ENCODE measurements around the gene MKKS. TPM values are rescaled to one million over a fixed set of nuclear protein-coding genes. Genes with fewer than 3 reads are reported as not detected.
"Not testable (repeated sequence)": the region's sequence is repeated elsewhere in the genome, so short reads cannot be mapped to it uniquely, and the experiment has no call there.

Gene MKKS
- polyA plus RNA-seq, 1 of the 3 experiments (the other 2 are of a cell fraction), result 10.1 TPM

DNA sequence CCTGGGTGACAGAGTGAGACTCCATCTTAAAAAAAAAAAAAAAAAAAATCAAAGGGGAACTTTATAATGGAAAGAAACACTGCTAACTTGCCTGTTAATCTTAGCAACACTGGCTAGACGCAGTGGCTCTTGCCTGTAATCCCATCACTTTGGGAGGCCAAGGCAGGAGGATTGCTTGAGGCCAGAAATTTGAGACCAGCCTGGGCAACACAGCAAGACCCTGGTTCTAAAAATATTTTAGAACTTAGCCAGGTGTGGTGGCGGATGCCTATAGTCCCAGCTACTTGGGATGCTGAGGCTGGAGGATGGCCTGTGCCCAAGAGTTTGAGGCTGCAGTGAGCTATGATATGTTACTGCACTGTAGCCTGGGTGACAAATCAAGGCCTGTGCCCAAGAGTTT, 16.8 kb downstream of the MKKS start:
- CTCF ChIA-PET, result interaction anchor here (1.2 to 2.0 kb wide), 2 partner anchors 10 kb away, joined by 6 to 7 read pairs; no protein-coding TSS in a partner anchor
- peaks cover 33 to 50% of the 10 kb centered on the region in 2 experiments for H3K36me3 ChIP-seq (replicated peaks in 1 of 2; ENCODE audit: control insufficient read depth in 1 of 2, insufficient read depth in 2 of 2, low read length in 1 of 2)
- 96% methylated on average over 1 of the region's 2 CpGs for WGBS (ENCODE audit: low lambda C conversion rate)
- H3K4me3 ChIP-seq (ENCODE audit: low read depth in 2 of 2, low read length in 1 of 2); H3F3A ChIP-seq (replicated peaks; ENCODE audit: insufficient read depth); H2AFZ ChIP-seq (ENCODE audit: low read depth); H3K9ac ChIP-seq; H3K4me2 ChIP-seq; H3K27me3 ChIP-seq (ENCODE audit: insufficient read depth); DNase-seq; H3K9me2 ChIP-seq; H3K9me3 ChIP-seq; POLR2A ChIA-PET; H4K20me1 ChIP-seq (ENCODE audit: insufficient read depth); H3K27ac ChIP-seq (ENCODE audit: low read depth in 2 of 2, low read length in 1 of 2): not testable (repeated sequence)
- peaks cover 18% of the 10 kb centered on the region for H3K79me2 ChIP-seq (ENCODE audit: insufficient read depth)
- H3K4me1 ChIP-seq (ENCODE audit: control insufficient read depth in 1 of 2, insufficient read depth in 2 of 2, low read depth in 1 of 2, low read length in 1 of 2), result peaks cover 0 to 24% of the 10 kb centered on the region in 2 experiments; a peak in 2 of 4 replicates

DNA sequence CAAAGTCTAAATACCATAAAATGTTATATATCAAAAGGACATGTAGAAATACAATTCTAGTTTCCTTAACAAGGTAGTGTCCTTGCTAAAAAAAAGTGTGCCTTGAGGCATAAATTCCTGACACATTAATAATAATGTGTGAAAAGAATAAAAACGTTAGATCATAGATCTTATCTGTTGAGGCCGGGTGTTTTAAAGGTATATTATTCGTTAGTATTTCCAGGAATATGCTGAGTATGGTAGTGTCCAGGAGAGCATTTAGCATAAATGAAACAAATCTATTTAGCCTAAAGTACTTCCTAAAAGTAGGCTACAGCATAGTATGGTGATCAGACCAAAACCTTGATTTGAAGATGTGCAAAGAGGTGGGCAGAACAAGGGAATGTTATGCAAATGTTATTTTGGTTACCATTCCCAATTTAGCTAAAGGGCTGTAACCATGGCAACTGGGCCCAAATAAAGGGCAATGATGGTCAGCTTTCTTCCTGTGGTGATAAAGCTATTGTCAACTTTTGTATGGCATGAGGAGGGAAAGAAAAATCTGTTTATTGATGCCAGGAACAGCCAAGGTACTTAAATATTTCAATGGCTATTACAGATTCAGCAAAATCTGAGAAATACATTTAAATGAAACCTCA, 18.9 kb downstream of the MKKS start:
- peaks cover 0 to 19% of the 10 kb centered on the region in 2 experiments; a peak in 2 of 4 replicates for H3K4me1 ChIP-seq (ENCODE audit: control insufficient read depth in 1 of 2, insufficient read depth in 2 of 2, low read depth in 1 of 2, low read length in 1 of 2)
- peaks cover 13% of the 10 kb centered on the region; the same call in 1 of the 2 replicates for H3K79me2 ChIP-seq (ENCODE audit: insufficient read depth)
- ChIA-PET POLR2A (no interaction called here), CTCF (interaction anchor here (1.1 to 9.4 kb wide), 2 partner anchors 11 to 437 kb away, joined by 4 to 65 read pairs; no protein-coding TSS in a partner anchor)
- 0 out of 4 replicates have a peak overlapping the region, but pooled peaks of 1 of the 2 experiments have one; percentile 11 for H3K27ac ChIP-seq (ENCODE audit: low read depth in 2 of 2, low read length in 1 of 2)
- no peak overlapping the region for H3K4me2 ChIP-seq
- H3K9me3 ChIP-seq, result no peaks in the 10 kb centered on the region
- no peaks in the 10 kb centered on the region for H3K27me3 ChIP-seq (ENCODE audit: insufficient read depth)
- no peak overlapping the region for H2AFZ ChIP-seq (ENCODE audit: low read depth)
- no peaks in the 10 kb centered on the region for H3K9me2 ChIP-seq
- DNase-seq, result no peak
- no peaks in the 10 kb centered on the region for H4K20me1 ChIP-seq (ENCODE audit: insufficient read depth)
- no peak overlapping the region for H3K9ac ChIP-seq
- TF ChIP-seq, protein P1, sequence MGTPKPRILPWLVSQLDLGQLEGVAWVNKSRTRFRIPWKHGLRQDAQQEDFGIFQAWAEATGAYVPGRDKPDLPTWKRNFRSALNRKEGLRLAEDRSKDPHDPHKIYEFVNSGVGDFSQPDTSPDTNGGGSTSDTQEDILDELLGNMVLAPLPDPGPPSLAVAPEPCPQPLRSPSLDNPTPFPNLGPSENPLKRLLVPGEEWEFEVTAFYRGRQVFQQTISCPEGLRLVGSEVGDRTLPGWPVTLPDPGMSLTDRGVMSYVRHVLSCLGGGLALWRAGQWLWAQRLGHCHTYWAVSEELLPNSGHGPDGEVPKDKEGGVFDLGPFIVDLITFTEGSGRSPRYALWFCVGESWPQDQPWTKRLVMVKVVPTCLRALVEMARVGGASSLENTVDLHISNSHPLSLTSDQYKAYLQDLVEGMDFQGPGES (IDR thresholded peaks at IDR 0.05; ENCODE audit: low read depth, low read length), result no peak
- H3K4me3 ChIP-seq (ENCODE audit: low read depth in 2 of 2, low read length in 1 of 2), result no peak overlapping the region
- H3K36me3 ChIP-seq (replicated peaks in 1 of 2; ENCODE audit: control insufficient read depth in 1 of 2, insufficient read depth in 2 of 2, low read length in 1 of 2), result peaks cover 34 to 50% of the 10 kb centered on the region in 2 experiments
- peaks cover 8% of the 10 kb centered on the region for H3F3A ChIP-seq (replicated peaks; ENCODE audit: insufficient read depth)
- WGBS (ENCODE audit: low lambda C conversion rate), result 26% methylated on average over 3 of the region's 3 CpGs

DNA sequence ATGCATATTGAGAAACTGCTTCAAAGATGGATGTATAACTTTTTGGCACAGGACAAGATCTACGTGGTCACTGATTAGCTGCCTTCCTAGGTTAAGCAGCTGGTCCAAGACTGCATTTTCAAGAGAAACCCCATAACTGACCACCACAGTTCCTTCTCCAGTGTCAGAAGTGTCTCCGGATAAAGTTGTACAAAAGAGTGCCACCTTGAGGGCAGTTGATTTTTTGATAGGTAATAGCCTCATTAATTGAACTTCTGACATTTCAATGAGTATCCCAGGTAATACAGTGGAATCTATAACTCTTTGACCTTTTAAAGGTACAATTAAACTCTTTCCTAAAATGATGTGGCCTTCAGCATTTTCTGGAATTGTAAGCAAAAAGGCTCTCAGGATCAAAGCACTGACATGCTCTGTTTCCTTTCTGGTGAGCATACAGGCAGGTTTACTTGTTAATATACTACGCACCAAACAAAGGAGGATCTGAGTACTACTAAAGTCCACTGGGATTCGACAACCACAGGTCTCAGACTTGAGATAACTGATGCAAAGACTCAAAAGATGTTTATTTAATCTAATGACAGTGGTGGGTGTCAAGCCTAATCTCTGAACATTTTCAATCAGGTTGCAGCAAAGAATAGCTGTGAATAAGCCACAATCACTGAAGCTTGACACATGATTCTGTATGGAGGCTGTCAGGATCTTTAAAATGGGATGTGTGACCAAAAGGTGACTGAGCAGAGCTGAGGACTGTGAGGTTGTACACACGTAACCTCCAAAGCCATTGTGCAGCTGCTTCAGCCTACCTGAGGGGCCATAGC, 21.2 kb downstream of the MKKS start:
- Histone ChIP-seq H3F3A (replicated peaks; ENCODE audit: insufficient read depth) (no peaks in the 10 kb centered on the region), H3K27ac (ENCODE audit: low read depth in 2 of 2, low read length in 1 of 2) (no peak overlapping the region), H3K9me3 (no peaks in the 10 kb centered on the region), H4K20me1 (ENCODE audit: insufficient read depth) (no peaks in the 10 kb centered on the region), H3K9ac (no peak overlapping the region), H3K4me1 (ENCODE audit: control insufficient read depth in 1 of 2, insufficient read depth in 2 of 2, low read depth in 1 of 2, low read length in 1 of 2) (peaks cover 0 to 12% of the 10 kb centered on the region in 2 experiments; a peak in 2 of 4 replicates), H3K4me3 (ENCODE audit: low read depth in 2 of 2, low read length in 1 of 2) (no peak overlapping the region), H3K79me2 (ENCODE audit: insufficient read depth) (peaks cover 13% of the 10 kb centered on the region; the same call in 1 of the 2 replicates), H3K36me3 (replicated peaks in 1 of 2; ENCODE audit: control insufficient read depth in 1 of 2, insufficient read depth in 2 of 2, low read length in 1 of 2) (peaks cover 29 to 35% of the 10 kb centered on the region in 2 experiments), H3K9me2 (no peaks in the 10 kb centered on the region), H3K27me3 (ENCODE audit: insufficient read depth) (no peaks in the 10 kb centered on the region), H3K4me2 (no peak overlapping the region), H2AFZ (ENCODE audit: low read depth) (no peak overlapping the region)
- TF ChIP-seq RFX5 (IDR thresholded peaks at IDR 0.05; ENCODE audit: low read length), result no peak
- no peak for TF ChIP-seq TCF12 (IDR thresholded peaks at IDR 0.05)
- TF ChIP-seq GABPA (IDR thresholded peaks at IDR 0.05; ENCODE audit: low read depth), result no peak
- peak; percentile 24; the same call in 1 of the 2 replicates for TF ChIP-seq SMC3 (IDR thresholded peaks at IDR 0.05; ENCODE audit: low read depth, low read length)
- no peak for TF ChIP-seq FOSL2 (IDR thresholded peaks at IDR 0.05; ENCODE audit: borderline replicate concordance, low read depth)
- TF ChIP-seq YY1 (IDR thresholded peaks at IDR 0.05; ENCODE audit: low read depth), result no peak
- TF ChIP-seq RAD21 (IDR thresholded peaks at IDR 0.05; ENCODE audit: low read length), result peak; percentile 64
- no peak for TF ChIP-seq MXI1 (IDR thresholded peaks at IDR 0.05; ENCODE audit: low read depth, low read length)
- TF ChIP-seq, protein P2, sequence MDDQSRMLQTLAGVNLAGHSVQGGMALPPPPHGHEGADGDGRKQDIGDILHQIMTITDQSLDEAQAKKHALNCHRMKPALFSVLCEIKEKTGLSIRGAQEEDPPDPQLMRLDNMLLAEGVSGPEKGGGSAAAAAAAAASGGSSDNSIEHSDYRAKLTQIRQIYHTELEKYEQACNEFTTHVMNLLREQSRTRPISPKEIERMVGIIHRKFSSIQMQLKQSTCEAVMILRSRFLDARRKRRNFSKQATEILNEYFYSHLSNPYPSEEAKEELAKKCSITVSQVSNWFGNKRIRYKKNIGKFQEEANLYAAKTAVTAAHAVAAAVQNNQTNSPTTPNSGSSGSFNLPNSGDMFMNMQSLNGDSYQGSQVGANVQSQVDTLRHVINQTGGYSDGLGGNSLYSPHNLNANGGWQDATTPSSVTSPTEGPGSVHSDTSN (IDR thresholded peaks at IDR 0.05), result no peak
- no peak for TF ChIP-seq JUND (IDR thresholded peaks at IDR 0.05)
- TF ChIP-seq, protein P3, sequence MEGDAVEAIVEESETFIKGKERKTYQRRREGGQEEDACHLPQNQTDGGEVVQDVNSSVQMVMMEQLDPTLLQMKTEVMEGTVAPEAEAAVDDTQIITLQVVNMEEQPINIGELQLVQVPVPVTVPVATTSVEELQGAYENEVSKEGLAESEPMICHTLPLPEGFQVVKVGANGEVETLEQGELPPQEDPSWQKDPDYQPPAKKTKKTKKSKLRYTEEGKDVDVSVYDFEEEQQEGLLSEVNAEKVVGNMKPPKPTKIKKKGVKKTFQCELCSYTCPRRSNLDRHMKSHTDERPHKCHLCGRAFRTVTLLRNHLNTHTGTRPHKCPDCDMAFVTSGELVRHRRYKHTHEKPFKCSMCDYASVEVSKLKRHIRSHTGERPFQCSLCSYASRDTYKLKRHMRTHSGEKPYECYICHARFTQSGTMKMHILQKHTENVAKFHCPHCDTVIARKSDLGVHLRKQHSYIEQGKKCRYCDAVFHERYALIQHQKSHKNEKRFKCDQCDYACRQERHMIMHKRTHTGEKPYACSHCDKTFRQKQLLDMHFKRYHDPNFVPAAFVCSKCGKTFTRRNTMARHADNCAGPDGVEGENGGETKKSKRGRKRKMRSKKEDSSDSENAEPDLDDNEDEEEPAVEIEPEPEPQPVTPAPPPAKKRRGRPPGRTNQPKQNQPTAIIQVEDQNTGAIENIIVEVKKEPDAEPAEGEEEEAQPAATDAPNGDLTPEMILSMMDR (IDR thresholded peaks at IDR 0.05), result peak; percentile 55
- no peak for TF ChIP-seq RCOR1 (IDR thresholded peaks at IDR 0.05; ENCODE audit: low read length)
- no peak for TF ChIP-seq EP300 (IDR thresholded peaks at IDR 0.05; ENCODE audit: borderline replicate concordance in 1 of 2, low read depth in 1 of 2, low read length in 1 of 2)
- TF ChIP-seq NFIC (IDR thresholded peaks at IDR 0.05; ENCODE audit: borderline replicate concordance), result no peak
- TF ChIP-seq FOXJ3 (CRISPR knock-in tag; IDR thresholded peaks at IDR 0.05), result no peak
- POLR2A ChIA-PET, result interaction anchor here (0.7 kb wide), 1 partner anchor 194 kb away, joined by 3 read pairs; the partner anchor contains the start of gene SNAP25
- WGBS (ENCODE audit: low lambda C conversion rate), result 67% methylated on average over 5 of the region's 5 CpGs
- CTCF ChIA-PET, result interaction anchor here (0.6 to 9.4 kb wide), 17 partner anchors 8 to 795 kb away, joined by 3 to 65 read pairs (median 4); no protein-coding TSS in a partner anchor
- no peak for DNase-seq
